Right cardiac atrium (tissue), 5 donors: ENCODE results near the gene ASCC3. TPM values are rescaled to one million over a fixed set of nuclear protein-coding genes. Genes with fewer than 3 reads are reported as not detected.
A peak's percentile ranks its signal among the peaks of the same experiment; 100 is the strongest.

ENCODE experiments used
- ATAC-seq, 2 donors: fragments of 200-7000 bp; cut with Tn5 transposase; one replicate each; pipeline versions ENCODE4 v1.8.0 to v1.9.1; 2020; ENCODE audit warnings: moderate library complexity in 2 of 2, mild to moderate bottlenecking in 1 of 2
- DNase-seq, 3 donors: peaks; one replicate each; pipeline ENCODE4 v3.0.0-alpha.2; 2020
- H3K27ac ChIP-seq: one replicate; pipeline ENCODE4 v1.5.1; 2013; ENCODE audit warnings: mild to moderate bottlenecking, low read length, control low read depth, moderate library complexity
- H3K27me3 ChIP-seq: one replicate; pipeline ENCODE4 v1.6.1; 2013; ENCODE audit not compliant: control insufficient read depth, insufficient read depth
- H3K4me1 ChIP-seq: one replicate; pipeline ENCODE4 v1.6.1; 2013; ENCODE audit warnings: low read length; ENCODE audit not compliant: control insufficient read depth, insufficient read depth
- H3K4me3 ChIP-seq: one replicate; pipeline ENCODE4 v1.5.1; 2013; ENCODE audit warnings: low read length, control low read depth
- H3K9me3 ChIP-seq: one replicate; pipeline ENCODE4 v1.6.1; 2013; ENCODE audit warnings: low read length; ENCODE audit not compliant: control insufficient read depth
- WGBS: extraction: QIAGEN DNeasy Blood & Tissue Kit; methylation state at CpG from one replicate; pipeline ENCODE4 v1.1.7; 2013; 5-methylcytosine and 5-hydroxymethylcytosine counted together
- intact Hi-C, 4 donors: fragments of 100-400 bp; cut with DNase I; formaldehyde crosslinking; loops; one replicate each; pipeline versions ENCODE4 v1.11.0 to v1.14.0; 2022 to 2023
- polyA plus RNA-seq: library from polyadenylated mRNA; stranded (reverse); fragments of 200-250 nt; gene quantifications from one replicate; pipeline ENCODE4 v1.2.3, GENCODE V29; 2013
- total RNA-seq, 4 donors: library from RNA; stranded (reverse); fragmentation: NEBNext Ultra II Directional; extraction: Animal tissue kit (Norgen Biotek cat#: 25700); gene quantifications; one replicate each; pipeline ENCODE4 v1.2.1, GENCODE V29; 2021
- donor health status: healthy with polysubstance abuse.
- donor health status: DM: no; HTN: yes; CAD: no.
- donor health status: DM: no; HTN: no; CAD: no.
- donor health status: DM: no; HTN: yes; CAD: no; lungs with severe emphysema.
- donor health status: DM: yes; HTN: yes; CAD: no.

The ASCC3 gene
- total and polyA plus RNA-seq, 5 donors = 11.8 to 26.1 (median 22.1) TPM

DNA sequence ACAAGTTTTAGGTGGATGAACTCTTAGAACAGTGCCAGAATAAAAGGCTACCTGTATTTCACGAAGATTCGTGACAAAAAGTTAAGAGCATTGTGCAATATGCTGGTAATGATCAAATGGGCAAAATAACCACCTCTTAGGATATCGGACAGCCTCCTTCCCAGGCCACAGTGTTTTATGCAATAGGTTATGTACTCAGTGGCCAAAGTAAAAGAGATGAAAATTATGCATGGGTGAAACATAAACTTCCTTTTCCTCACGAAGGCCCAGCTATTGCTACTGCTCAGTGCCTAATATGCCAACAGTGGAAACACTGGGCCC lies 262.8 kb downstream of the ASCC3 start:
- H3K27ac ChIP-seq = no peak overlapping the region
- no peak overlapping the region for H3K4me3 ChIP-seq
- H3K27me3 ChIP-seq = no peaks in the 10 kb centered on the region
- WGBS = 99% methylated on average over 4 of the region's 4 CpGs
- ATAC-seq (no peak), DNase-seq (no peak)
- H3K4me1 ChIP-seq = peaks cover 2% of the 10 kb centered on the region
- H3K9me3 ChIP-seq = no peaks in the 10 kb centered on the region
- intact Hi-C loops = no loop called here

GRCh38 chr6:100617633-100618350 lies 263.3 kb downstream of the ASCC3 start:
- Histone ChIP-seq H3K9me3 (no peaks in the 10 kb centered on the region), H3K4me3 (no peak overlapping the region), H3K27me3 (no peaks in the 10 kb centered on the region), H3K4me1 (peaks cover 2% of the 10 kb centered on the region), H3K27ac (no peak overlapping the region)
- whole genome bisulfite sequencing = 81% methylated on average over 4 of the region's 4 CpGs
- intact Hi-C loops = no loop called here
- DNase-seq = no peak
- no peak for ATAC-seq

DNA sequence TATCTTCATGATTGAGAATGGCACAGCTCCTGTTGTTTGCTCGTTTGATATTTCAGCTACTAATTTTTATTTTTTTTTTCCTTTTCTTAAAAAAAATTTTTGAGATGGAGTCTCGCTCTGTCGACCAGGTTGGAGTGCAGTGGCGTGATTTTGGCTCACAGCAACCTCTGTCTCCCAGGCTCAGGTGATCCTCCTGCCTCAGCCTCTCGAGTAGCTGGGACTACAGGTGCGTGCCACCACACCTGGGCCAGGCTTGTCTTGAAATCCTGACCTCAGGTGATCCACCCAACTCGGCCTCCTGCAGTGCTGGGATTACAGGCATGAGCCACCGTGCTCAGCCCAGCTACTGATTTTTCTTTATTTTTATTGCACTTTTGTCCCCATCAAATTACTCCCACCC lies 266.2 kb downstream of the ASCC3 start:
- Histone ChIP-seq H3K27ac (no peak overlapping the region), H3K4me1 (peaks cover 2% of the 10 kb centered on the region), H3K9me3 (no peaks in the 10 kb centered on the region), H3K4me3 (no peak overlapping the region), H3K27me3 (no peaks in the 10 kb centered on the region)
- WGBS = 97% methylated on average over 8 of the region's 8 CpGs
- intact Hi-C loops = no loop called here
- no peak for ATAC-seq
- DNase-seq = peak in 1 of 3 donors; percentile 8

DNA sequence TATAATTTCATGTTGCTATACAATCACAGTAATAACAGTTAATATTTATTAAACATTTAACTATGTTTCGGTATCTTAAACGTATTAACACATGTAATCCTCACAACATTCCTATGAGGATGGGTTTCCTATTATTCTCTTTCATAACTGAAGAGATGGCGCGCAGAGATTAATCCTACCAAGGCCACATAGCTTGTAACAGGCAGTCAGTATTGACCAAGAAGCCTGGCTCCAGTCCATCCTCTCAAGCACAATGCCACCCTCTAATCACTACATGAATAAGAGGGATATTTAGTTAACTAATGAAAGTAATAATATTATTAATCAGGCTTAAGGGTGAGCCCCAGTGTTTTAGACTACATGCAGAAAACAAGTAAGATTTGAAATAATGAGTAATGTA lies 266.7 kb downstream of the ASCC3 start:
- WGBS = 96% methylated on average over 4 of the region's 4 CpGs
- ATAC-seq (no peak), DNase-seq (no peak)
- intact Hi-C loops = no loop called here
- no peak overlapping the region for H3K27ac ChIP-seq
- no peaks in the 10 kb centered on the region for H3K27me3 ChIP-seq
- no peaks in the 10 kb centered on the region for H3K9me3 ChIP-seq
- H3K4me1 ChIP-seq = peaks cover 2% of the 10 kb centered on the region
- H3K4me3 ChIP-seq = no peak overlapping the region

- H3K4me3 ChIP-seq = no peak overlapping the region
- DNase-seq (no peak), ATAC-seq (no peak)
- 96% methylated on average over 3 of the region's 3 CpGs for WGBS
- no peaks in the 10 kb centered on the region for H3K9me3 ChIP-seq
- intact Hi-C loops = no loop called here
- peaks cover 2% of the 10 kb centered on the region for H3K4me1 ChIP-seq
- no peaks in the 10 kb centered on the region for H3K27me3 ChIP-seq
- H3K27ac ChIP-seq = no peak overlapping the region
Observed at GRCh38 chr6:100613656-100614055, 267.5 kb downstream of the ASCC3 start.

GRCh38 chr6:100612094-100612493 lies 269.0 kb downstream of the ASCC3 start:
- no peaks in the 10 kb centered on the region for H3K9me3 ChIP-seq
- DNase-seq = no peak
- H3K27me3 ChIP-seq = no peaks in the 10 kb centered on the region
- ATAC-seq = no peak
- no peak overlapping the region for H3K4me3 ChIP-seq
- H3K4me1 ChIP-seq = no peaks in the 10 kb centered on the region
- 66% methylated on average over 2 of the region's 2 CpGs for WGBS
- intact Hi-C loops = no loop called here
- H3K27ac ChIP-seq = no peak overlapping the region

- H3K27me3 ChIP-seq = no peaks in the 10 kb centered on the region
- no peak overlapping the region for H3K4me3 ChIP-seq
- H3K9me3 ChIP-seq = no peaks in the 10 kb centered on the region
- DNase-seq (no peak), ATAC-seq (no peak)
- 97% methylated on average over 1 of the region's 1 CpG for WGBS
- intact Hi-C loops = no loop called here
- H3K27ac ChIP-seq = no peak overlapping the region
- H3K4me1 ChIP-seq = no peaks in the 10 kb centered on the region
Observed at GRCh38 chr6:100599088-100599770, 281.9 kb downstream of the ASCC3 start.

GRCh38 chr6:100595456-100595855 lies 285.7 kb downstream of the ASCC3 start:
- Histone ChIP-seq H3K4me1 (no peaks in the 10 kb centered on the region), H3K4me3 (no peak overlapping the region), H3K27me3 (no peaks in the 10 kb centered on the region), H3K9me3 (no peaks in the 10 kb centered on the region), H3K27ac (no peak overlapping the region)
- intact Hi-C loops = no loop called here
- ATAC-seq (no peak), DNase-seq (no peak)

DNA sequence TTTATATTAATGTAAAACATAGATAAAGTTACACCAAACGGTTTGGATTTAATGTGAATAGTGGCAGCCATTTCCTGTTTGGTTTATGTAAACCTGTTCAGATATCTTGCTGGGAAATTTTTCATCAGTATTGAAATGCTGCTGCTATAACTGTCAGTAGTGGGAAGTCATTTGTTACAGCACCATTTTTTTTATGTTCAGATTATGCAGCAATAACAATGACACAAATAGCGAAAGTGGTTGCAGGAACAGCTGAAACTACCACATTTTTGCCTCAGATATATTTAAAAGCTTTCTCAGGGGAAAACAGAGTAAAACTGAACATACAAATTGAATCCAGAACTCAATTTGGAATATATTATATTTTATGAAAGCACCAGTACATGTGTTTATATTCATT lies 287.6 kb downstream of the ASCC3 start:
- H3K9me3 ChIP-seq = no peaks in the 10 kb centered on the region
- no peak overlapping the region for H3K4me3 ChIP-seq
- DNase-seq = no peak
- ATAC-seq = no peak
- no peak overlapping the region for H3K27ac ChIP-seq
- H3K4me1 ChIP-seq = no peaks in the 10 kb centered on the region
- 55% methylated on average over 2 of the region's 2 CpGs for WGBS
- H3K27me3 ChIP-seq = no peaks in the 10 kb centered on the region
- intact Hi-C loops = no loop called here

- Histone ChIP-seq H3K27me3 (no peaks in the 10 kb centered on the region), H3K9me3 (no peaks in the 10 kb centered on the region), H3K4me1 (no peaks in the 10 kb centered on the region), H3K27ac (no peak overlapping the region), H3K4me3 (no peak overlapping the region)
- ATAC-seq = no peak
- DNase-seq = no peak
- intact Hi-C loops = no loop called here
- 76% methylated on average over 3 of the region's 3 CpGs for WGBS
Observed at GRCh38 chr6:100592929-100593328, 288.2 kb downstream of the ASCC3 start.

DNA sequence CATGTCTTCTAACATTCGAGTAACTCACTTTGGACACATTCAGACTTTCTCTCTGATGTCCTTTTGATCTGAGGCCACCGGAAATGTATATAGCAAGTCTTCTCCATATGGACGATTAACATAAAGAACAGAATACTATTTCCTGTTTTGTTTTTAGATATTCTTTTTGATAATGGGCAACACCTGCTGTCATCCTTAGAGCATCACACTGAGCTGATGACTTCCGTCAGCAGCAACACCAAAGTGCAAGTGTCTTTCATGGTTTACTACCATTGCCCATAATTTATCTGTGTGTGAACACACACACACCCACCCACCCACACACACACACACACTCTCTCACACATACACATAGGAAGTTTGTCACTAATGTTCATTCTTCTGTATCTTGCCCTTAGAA lies 303.7 kb downstream of the ASCC3 start:
- intact Hi-C loops = no loop called here
- Histone ChIP-seq H3K4me1 (no peaks in the 10 kb centered on the region), H3K27ac (no peak overlapping the region), H3K4me3 (no peak overlapping the region), H3K27me3 (no peaks in the 10 kb centered on the region), H3K9me3 (no peaks in the 10 kb centered on the region)
- 82% methylated on average over 4 of the region's 4 CpGs for WGBS
- no peak for DNase-seq
- no peak for ATAC-seq

DNA sequence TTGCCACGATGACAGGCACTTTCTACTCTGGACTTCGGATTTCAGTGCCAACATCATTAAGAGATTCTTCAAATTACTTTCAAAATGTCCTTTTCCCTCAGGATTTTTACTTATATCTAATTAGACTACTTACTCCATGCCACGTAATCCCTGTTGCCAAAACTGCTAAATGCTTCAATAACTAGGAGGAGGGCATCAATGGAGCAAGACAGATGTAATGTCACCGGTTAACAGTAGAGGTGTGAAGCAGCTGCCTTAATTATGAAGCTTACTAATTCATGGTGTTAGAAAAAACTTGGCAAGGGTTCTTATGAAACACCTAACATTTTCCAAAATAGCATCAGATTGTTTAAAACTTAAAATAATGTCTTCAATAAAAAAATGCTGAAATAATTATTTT lies 305.2 kb downstream of the ASCC3 start:
- no peaks in the 10 kb centered on the region for H3K4me1 ChIP-seq
- no peak overlapping the region for H3K27ac ChIP-seq
- no peak overlapping the region for H3K4me3 ChIP-seq
- intact Hi-C loops = no loop called here
- H3K9me3 ChIP-seq = no peaks in the 10 kb centered on the region
- ATAC-seq (no peak), DNase-seq (no peak)
- 81% methylated on average over 4 of the region's 4 CpGs for WGBS
- no peaks in the 10 kb centered on the region for H3K27me3 ChIP-seq
